TTC549 (cell line): Measurements from ENCODE around the gene FAM193B.
A peak's percentile ranks its signal among the peaks of the same experiment; 100 is the strongest.
"Not testable (repeated sequence)": the region's sequence is repeated elsewhere in the genome, so short reads cannot be mapped to it uniquely, and the experiment has no call there.

Experiments
- FAIRE-seq: peaks from 2 replicates; lab custom pipeline; 2012; peaks lifted over from hg19 to GRCh38; lab: Jason Lieb, UNC

FAM193B gene

GRCh38 chr5:177499842-177500241, 54.5 kb downstream of the FAM193B start:
- FAIRE-seq: no peak

- no peak for FAIRE-seq
These were observed 56.2 kb downstream of the FAM193B start for GRCh38 chr5:177498013-177498787.

- peak; percentile 68 for FAIRE-seq
These were observed 56.9 kb downstream of the FAM193B start, which contains the start of gene PDLIM7 for GRCh38 chr5:177497292-177498012. Gene PDLIM7, minus strand, starts transcription at chr5:177497604. Its CDS starts 1,092 bp downstream, at chr5:177496512.

- no peak for FAIRE-seq
These were observed 57.6 kb downstream of the FAM193B start for GRCh38 chr5:177496727-177497291.

GRCh38 chr5:177496070-177496726, 58.2 kb downstream of the FAM193B start:
- FAIRE-seq: no peak

- FAIRE-seq: no peak
These were observed 58.9 kb downstream of the FAM193B start for GRCh38 chr5:177495243-177496060.

- FAIRE-seq: no peak
These were observed 59.8 kb downstream of the FAM193B start for GRCh38 chr5:177494346-177495195.

- no peak for FAIRE-seq
These were observed 60.5 kb downstream of the FAM193B start for GRCh38 chr5:177493795-177494345.

GRCh38 chr5:177492841-177493240, 61.5 kb downstream of the FAM193B start:
- FAIRE-seq: no peak

GRCh38 chr5:177491983-177492746, 62.2 kb downstream of the FAM193B start:
- FAIRE-seq: no peak

- no peak for FAIRE-seq
These were observed 62.9 kb downstream of the FAM193B start for GRCh38 chr5:177491429-177491945.

- no peak for FAIRE-seq
These were observed 63.4 kb downstream of the FAM193B start for GRCh38 chr5:177490992-177491391.

- FAIRE-seq: no peak
These were observed 63.9 kb downstream of the FAM193B start for GRCh38 chr5:177490311-177490991.

GRCh38 chr5:177489119-177489716, 65.1 kb downstream of the FAM193B start:
- FAIRE-seq: no peak

- no peak for FAIRE-seq
These were observed 66.4 kb downstream of the FAM193B start for GRCh38 chr5:177487975-177488374.

- no peak for FAIRE-seq
These were observed 67.2 kb downstream of the FAM193B start for GRCh38 chr5:177487144-177487543.

GRCh38 chr5:177486256-177486655, 68.1 kb downstream of the FAM193B start:
- no peak for FAIRE-seq

GRCh38 chr5:177485753-177486152, 68.6 kb downstream of the FAM193B start:
- not testable (repeated sequence) for FAIRE-seq
